ENCODE results near the gene CHKA. TPM values are rescaled to one million over a fixed set of nuclear protein-coding genes. Genes with fewer than 3 reads are reported as not detected.

CHKA gene
- total and polyA plus RNA-seq, 2 of the 4 experiments (the other 2 are of a cell fraction): 4.5 to 8.4 TPM

GRCh38 chr11:68090706-68091105 lies 30.5 kb downstream of the CHKA start:
- Histone ChIP-seq H3K4me3 (ENCODE audit: insufficient read depth, low read depth, low read length) (no peak overlapping the region), H2AK9ac (replicated peaks; ENCODE audit: low read depth, low read length, poor library complexity) (no peak overlapping the region), H4K20me1 (ENCODE audit: insufficient read depth, low read length) (0 out of 2 replicates have a peak, but pooled peaks cover 9% of the 10 kb centered on the region), H3K36me3 (ENCODE audit: control insufficient read depth, insufficient read depth, low read length) (0 out of 2 replicates have a peak, but pooled peaks cover 1% of the 10 kb centered on the region), H2BK5ac (ENCODE audit: low read depth, low read length, poor library complexity, severe bottlenecking) (no peak overlapping the region), H3K27me3 (ENCODE audit: control insufficient read depth, insufficient read depth, low read length) (no peaks in the 10 kb centered on the region), H2BK120ac (ENCODE audit: low read depth, low read length) (no peak overlapping the region), H3K9ac (ENCODE audit: low read depth, low read length) (no peak overlapping the region), H3K27ac (ENCODE audit: insufficient read depth, low read length) (no peak overlapping the region), H3K14ac (replicated peaks; ENCODE audit: low read depth, low read length) (peak overlapping the region; percentile 66), H3K79me1 (ENCODE audit: low read depth in 1 of 2, low read length in 2 of 2) (peaks cover 0 to 6% of the 10 kb centered on the region in 2 experiments; a peak in 3 of 4 replicates), H2AFZ (replicated peaks; ENCODE audit: low read length, poor library complexity) (no peak overlapping the region), H3K4ac (ENCODE audit: low read depth, low read length) (no peak overlapping the region), H3K4me2 (ENCODE audit: low read depth, low read length) (no peak overlapping the region), H3K18ac (ENCODE audit: low read depth, low read length) (no peak overlapping the region), H4K5ac (ENCODE audit: low read depth, low read length) (no peak overlapping the region), H2AK5ac (ENCODE audit: low read depth, low read length) (no peak overlapping the region), H2BK20ac (ENCODE audit: low read depth, low read length) (no peak overlapping the region), H4K8ac (ENCODE audit: low read depth in 2 of 2, low read length in 2 of 2) (no peak overlapping the region), H3K9me1 (ENCODE audit: insufficient read depth, low read length) (peaks cover 4% of the 10 kb centered on the region), H3K56ac (ENCODE audit: extremely low read depth, insufficient read depth, low read length) (no peak overlapping the region), H4K91ac (ENCODE audit: insufficient read depth, low read depth, low read length) (no peak overlapping the region), H2BK15ac (ENCODE audit: low read depth, low read length) (no peak overlapping the region), H3K4me1 (ENCODE audit: control insufficient read depth, insufficient read depth, low read length) (peaks cover 1% of the 10 kb centered on the region; the same call in 1 of the 2 replicates), H3K9me3 (ENCODE audit: control insufficient read depth, insufficient read depth, low read length) (no peaks in the 10 kb centered on the region), H3K23ac (ENCODE audit: low read depth, low read length) (no peak overlapping the region)
- no peak for TF ChIP-seq FOS (IDR thresholded peaks at IDR 0.05; ENCODE audit: low read depth, low read length)
- no peak for TF ChIP-seq USF2 (IDR thresholded peaks at IDR 0.05; ENCODE audit: low read depth, low read length)
- TF ChIP-seq MXI1 (IDR thresholded peaks at IDR 0.05; ENCODE audit: borderline replicate concordance, low read depth, low read length): no peak
- no peak for TF ChIP-seq RFX5 (IDR thresholded peaks at IDR 0.05; ENCODE audit: low read depth, low read length)
- no peak for TF ChIP-seq MAZ (IDR thresholded peaks at IDR 0.05; ENCODE audit: borderline replicate concordance, low read depth, low read length)
- no peak for TF ChIP-seq BHLHE40 (IDR thresholded peaks at IDR 0.05; ENCODE audit: low read depth, low read length)
- no peak for TF ChIP-seq RAD21 (IDR thresholded peaks at IDR 0.05; ENCODE audit: low read length)
- dilution Hi-C loops (cut with HindIII; ENCODE audit: low sequenced_read_pairs, unreplicated experiment): no loop called here
- DNase-seq (peak; percentile 11), ATAC-seq (ENCODE audit: low read depth) (no peak)
- POLR2A ChIA-PET (ENCODE audit: unreplicated experiment): no interaction called here
- CTCF ChIA-PET: no interaction called here
- WGBS, 2 experiments (ENCODE audit: extremely low coverage in 2 of 2, insufficient read length in 1 of 2): no CpG with 5 or more reads among the region's 6 CpGs
- BruUV-seq (replicated peaks): no TSS peak
- in situ Hi-C loops (cut with MboI; ENCODE audit: low sequenced_read_pairs): no loop called here
- intact Hi-C loops (cut with micrococcal nuclease): no loop called here

Measured in IMR-90 (cell line).